Keratinocyte (primary cell): ENCODE data around the gene USP17L15. TPM values are rescaled to one million over a fixed set of nuclear protein-coding genes. Genes with fewer than 3 reads are reported as not detected.
"Not testable (repeated sequence)": the region's sequence is repeated elsewhere in the genome, so short reads cannot be mapped to it uniquely, and the experiment has no call there.

ENCODE experiments used
- DNase-seq: peaks from one replicate; pipeline ENCODE4 v3.0.0-alpha.2; 2011; ENCODE audit warnings: low read depth, missing footprints, low spot score
- FAIRE-seq: peaks from 2 replicates; lab custom pipeline; 2011; peaks lifted over from hg19 to GRCh38; lab: Jason Lieb, UNC
- H2AFZ ChIP-seq: 2 replicates; pipeline ENCODE4 v1.6.0; 2012; ENCODE audit warnings: low read length, control low read depth, inconsistent platforms; ENCODE audit not compliant: control insufficient read depth
- H3K27ac ChIP-seq: 2 replicates; pipeline ENCODE4 v1.5.1; 2011; ENCODE audit warnings: low read length; ENCODE audit not compliant: control insufficient read depth, insufficient read depth
- H3K27me3 ChIP-seq: 3 replicates; pipeline ENCODE4 v1.6.0; 2011; ENCODE audit warnings: low read length; ENCODE audit not compliant: control insufficient read depth, insufficient read depth; ENCODE audit errors: extremely low read depth
- H3K36me3 ChIP-seq, 2 experiments: 2 replicates in 1 of 2; 3 replicates in 1 of 2; pipeline ENCODE4 v1.5.1; 2011; ENCODE audit warnings: low read length in 2 of 2, mild to moderate bottlenecking in 1 of 2; ENCODE audit not compliant: control insufficient read depth in 2 of 2, insufficient read depth in 2 of 2; ENCODE audit errors: extremely low read depth in 1 of 2
- H3K4me1 ChIP-seq: 3 replicates; pipeline ENCODE4 v1.5.1; 2011; ENCODE audit warnings: low read length; ENCODE audit not compliant: control insufficient read depth, insufficient read depth; ENCODE audit errors: extremely low read depth
- H3K4me2 ChIP-seq: 3 replicates; pipeline ENCODE4 v1.6.0; 2011; ENCODE audit warnings: low read depth, low read length; ENCODE audit not compliant: control insufficient read depth, insufficient read depth; ENCODE audit errors: extremely low read depth
- H3K4me3 ChIP-seq, 3 experiments: fragments of 200-600 bp in 1 of 3; sonication (generic) in 1 of 3; 2 replicates in 2 of 3; 3 replicates in 1 of 3; pipeline ENCODE4 v1.5.1; 2011 to 2016; ENCODE audit warnings: low read length in 3 of 3, mild to moderate bottlenecking in 3 of 3, control low read depth in 2 of 3, inconsistent platforms in 1 of 3, low read depth in 1 of 3, mixed read lengths in 1 of 3, mixed run types in 1 of 3, moderate library complexity in 1 of 3; ENCODE audit not compliant: control insufficient read depth in 2 of 3, insufficient read depth in 2 of 3; ENCODE audit errors: extremely low read depth in 1 of 3
- H3K79me2 ChIP-seq: 2 replicates; pipeline ENCODE4 v1.6.0; 2012; ENCODE audit warnings: low read length; ENCODE audit not compliant: control insufficient read depth, insufficient read depth
- H3K9ac ChIP-seq: 3 replicates; pipeline ENCODE4 v1.6.0; 2011; ENCODE audit warnings: low read length; ENCODE audit not compliant: control insufficient read depth, insufficient read depth; ENCODE audit errors: extremely low read depth
- H3K9me1 ChIP-seq: 3 replicates; pipeline ENCODE4 v1.6.0; 2011; ENCODE audit warnings: low read length; ENCODE audit not compliant: control insufficient read depth, insufficient read depth; ENCODE audit errors: extremely low read depth
- H3K9me3 ChIP-seq: 2 replicates; pipeline ENCODE4 v1.5.1; 2012; ENCODE audit warnings: low read depth, low read length; ENCODE audit not compliant: control insufficient read depth
- H4K20me1 ChIP-seq: 3 replicates; pipeline ENCODE4 v1.6.0; 2011; ENCODE audit warnings: low read length; ENCODE audit not compliant: control insufficient read depth, insufficient read depth; ENCODE audit errors: extremely low read depth
- dilution Hi-C: fragments of 300-500 bp; cut with MboI; formaldehyde crosslinking; loops from one replicate; pipeline ENCODE4 v1.7.0; 2020; ENCODE audit warnings: low sequenced_read_pairs; ENCODE audit not compliant: extremely low pct_ligation_motif_present
- polyA plus RNA-seq, 5 experiments: library from polyadenylated mRNA; depleted of rRNA in 3 of 5; stranded (reverse) in 3 of 5; stranded (forward) in 1 of 5; unstranded in 1 of 5; fragments of >200 nt; gene quantifications; 1 replicate in 1 of 5; 2 replicates in 3 of 5; 3 replicates in 1 of 5; pipeline versions ENCODE4 v1.2.1 to v1.2.3, GENCODE V29; 2011 to 2012; ENCODE audit warnings: missing spikeins in 2 of 5, low read depth in 1 of 5, low replicate concordance in 1 of 5

Gene USP17L15
- polyA plus RNA-seq, 1 donor (not counting 4 experiments of a cell fraction or from before 2014, with no cell fraction given) = not detected

DNA sequence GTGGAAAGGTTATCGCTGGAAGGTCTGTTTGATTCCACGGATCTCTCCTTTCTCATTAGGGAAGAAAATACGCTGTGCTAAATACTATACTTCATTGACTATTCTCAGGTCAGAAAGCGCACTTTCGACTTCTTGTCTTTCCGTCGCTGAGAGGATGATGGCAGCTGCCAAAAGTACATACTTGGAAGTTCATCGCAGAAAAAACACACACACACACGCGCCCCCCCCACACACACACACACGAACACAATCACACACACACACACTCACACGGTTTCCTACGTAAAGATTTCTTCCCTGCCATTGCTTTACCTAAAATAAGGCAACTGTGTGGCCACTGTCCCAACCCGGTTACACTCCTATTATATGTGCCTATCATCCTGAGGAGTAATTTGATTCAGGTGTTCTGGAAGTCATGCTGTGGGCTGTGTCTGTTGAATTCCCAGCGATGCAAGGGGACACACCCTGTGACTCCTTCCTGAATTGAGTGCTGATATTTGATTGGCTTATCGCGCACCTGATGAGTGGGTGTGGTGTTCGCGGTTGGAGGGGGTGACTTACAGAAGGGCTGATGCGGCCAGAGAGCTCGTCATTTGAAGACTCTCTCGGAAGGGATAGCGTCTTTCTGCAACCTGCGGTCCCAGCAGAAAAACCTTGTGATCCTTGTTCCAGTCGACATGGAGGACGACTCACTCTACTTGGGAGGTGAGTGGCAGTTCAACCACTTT lies 13.9 kb downstream of the USP17L15 start, which contains the start of gene USP17L18:
USP17L18 (plus strand) TSS at position 678 of the 728 bp plus-strand sequence; CDS start at position 678, 0 bp downstream.
- dilution Hi-C loops, DNase-seq, H3K9ac ChIP-seq, H3K4me1 ChIP-seq, H3K79me2 ChIP-seq, H3K4me2 ChIP-seq, H4K20me1 ChIP-seq, FAIRE-seq, H3K27me3 ChIP-seq, H2AFZ ChIP-seq, H3K9me3 ChIP-seq, H3K27ac ChIP-seq, H3K36me3 ChIP-seq, H3K9me1 ChIP-seq, H3K4me3 ChIP-seq: not testable (repeated sequence)

DNA sequence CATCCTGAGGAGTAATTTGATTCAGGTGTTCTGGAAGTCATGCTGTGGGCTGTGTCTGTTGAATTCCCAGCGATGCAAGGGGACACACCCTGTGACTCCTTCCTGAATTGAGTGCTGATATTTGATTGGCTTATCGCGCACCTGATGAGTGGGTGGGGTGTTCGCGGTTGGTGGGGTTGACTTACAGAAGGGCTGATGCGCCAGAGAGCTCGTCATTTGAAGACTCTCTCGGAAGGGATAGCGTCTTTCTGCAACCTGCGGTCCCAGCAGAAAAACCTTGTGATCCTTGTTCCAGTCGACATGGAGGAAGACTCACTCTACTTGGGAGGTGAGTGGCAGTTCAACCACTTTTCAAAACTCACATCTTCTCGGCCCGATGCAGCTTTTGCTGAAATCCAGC lies 18.9 kb downstream of the USP17L15 start, which contains the start of gene USP17L19:
USP17L19 (plus strand) TSS at position 301 of the 400 bp plus-strand sequence; CDS start at position 301, 0 bp downstream.
- H3K4me3 ChIP-seq, H4K20me1 ChIP-seq, H3K27me3 ChIP-seq, H3K36me3 ChIP-seq, DNase-seq, H3K79me2 ChIP-seq, H2AFZ ChIP-seq, H3K4me1 ChIP-seq, FAIRE-seq, H3K9ac ChIP-seq, H3K9me1 ChIP-seq, H3K9me3 ChIP-seq, H3K4me2 ChIP-seq, dilution Hi-C loops, H3K27ac ChIP-seq: not testable (repeated sequence)

DNA sequence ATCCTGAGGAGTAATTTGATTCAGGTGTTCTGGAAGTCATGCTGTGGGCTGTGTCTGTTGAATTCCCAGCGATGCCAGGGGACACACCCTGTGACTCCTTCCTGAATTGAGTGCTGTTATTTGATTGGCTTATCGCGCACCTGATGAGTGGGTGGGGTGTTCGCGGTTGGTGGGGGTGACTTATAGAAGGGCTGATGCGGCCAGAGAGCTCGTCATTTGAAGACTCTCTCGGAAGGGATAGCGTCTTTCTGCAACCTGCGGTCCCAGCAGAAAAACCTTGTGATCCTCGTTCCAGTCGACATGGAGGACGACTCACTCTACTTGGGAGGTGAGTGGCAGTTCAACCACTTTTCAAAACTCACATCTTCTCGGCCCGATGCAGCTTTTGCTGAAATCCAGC lies 23.6 kb downstream of the USP17L15 start, which contains the start of gene USP17L20:
USP17L20 (plus strand) TSS at position 301 of the 400 bp plus-strand sequence; CDS start at position 301, 0 bp downstream.
- H3K27me3 ChIP-seq, H3K9me1 ChIP-seq, H3K4me1 ChIP-seq, H2AFZ ChIP-seq, H3K9ac ChIP-seq, FAIRE-seq, DNase-seq, H3K27ac ChIP-seq, H3K9me3 ChIP-seq, dilution Hi-C loops, H3K4me3 ChIP-seq, H3K4me2 ChIP-seq, H4K20me1 ChIP-seq, H3K36me3 ChIP-seq, H3K79me2 ChIP-seq: not testable (repeated sequence)

DNA sequence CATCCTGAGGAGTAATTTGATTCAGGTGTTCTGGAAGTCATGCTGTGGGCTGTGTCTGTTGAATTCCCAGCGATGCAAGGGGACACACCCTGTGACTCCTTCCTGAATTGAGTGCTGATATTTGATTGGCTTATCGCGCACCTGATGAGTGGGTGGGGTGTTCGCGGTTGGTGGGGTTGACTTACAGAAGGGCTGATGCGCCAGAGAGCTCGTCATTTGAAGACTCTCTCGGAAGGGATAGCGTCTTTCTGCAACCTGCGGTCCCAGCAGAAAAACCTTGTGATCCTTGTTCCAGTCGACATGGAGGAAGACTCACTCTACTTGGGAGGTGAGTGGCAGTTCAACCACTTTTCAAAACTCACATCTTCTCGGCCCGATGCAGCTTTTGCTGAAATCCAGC lies 28.4 kb downstream of the USP17L15 start, which contains the start of gene USP17L21:
USP17L21 (plus strand) TSS at position 301 of the 400 bp plus-strand sequence; CDS start at position 301, 0 bp downstream.
- H3K36me3 ChIP-seq, H3K27ac ChIP-seq, H3K4me1 ChIP-seq, H3K9ac ChIP-seq, H3K27me3 ChIP-seq, H3K4me3 ChIP-seq, H3K4me2 ChIP-seq, dilution Hi-C loops, H3K9me1 ChIP-seq, H4K20me1 ChIP-seq, H3K79me2 ChIP-seq, H3K9me3 ChIP-seq, FAIRE-seq, DNase-seq, H2AFZ ChIP-seq: not testable (repeated sequence)

DNA sequence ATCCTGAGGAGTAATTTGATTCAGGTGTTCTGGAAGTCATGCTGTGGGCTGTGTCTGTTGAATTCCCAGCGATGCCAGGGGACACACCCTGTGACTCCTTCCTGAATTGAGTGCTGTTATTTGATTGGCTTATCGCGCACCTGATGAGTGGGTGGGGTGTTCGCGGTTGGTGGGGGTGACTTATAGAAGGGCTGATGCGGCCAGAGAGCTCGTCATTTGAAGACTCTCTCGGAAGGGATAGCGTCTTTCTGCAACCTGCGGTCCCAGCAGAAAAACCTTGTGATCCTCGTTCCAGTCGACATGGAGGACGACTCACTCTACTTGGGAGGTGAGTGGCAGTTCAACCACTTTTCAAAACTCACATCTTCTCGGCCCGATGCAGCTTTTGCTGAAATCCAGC lies 33.1 kb downstream of the USP17L15 start, which contains the start of gene USP17L22:
USP17L22 (plus strand) TSS at position 301 of the 400 bp plus-strand sequence; CDS start at position 301, 0 bp downstream.
- dilution Hi-C loops, H2AFZ ChIP-seq, DNase-seq, H3K27me3 ChIP-seq, H3K9ac ChIP-seq, H3K27ac ChIP-seq, H3K9me3 ChIP-seq, H3K79me2 ChIP-seq, H3K4me2 ChIP-seq, H3K4me1 ChIP-seq, H3K36me3 ChIP-seq, FAIRE-seq, H3K4me3 ChIP-seq, H4K20me1 ChIP-seq, H3K9me1 ChIP-seq: not testable (repeated sequence)
